Liver (tissue), 9 donors: Measurements from ENCODE around the gene PARD3. TPM values are rescaled to one million over a fixed set of nuclear protein-coding genes. Genes with fewer than 3 reads are reported as not detected.

ENCODE experiments used
- DNase-seq: peaks from one replicate; pipeline ENCODE4 v3.0.0-alpha.2; 2017; ENCODE audit warnings: low spot score
- H3K27ac ChIP-seq, 2 donors: one replicate each; pipeline ENCODE4 v1.7.0; 2013; ENCODE audit warnings: inconsistent platforms in 2 of 2, low read length in 2 of 2, control low read depth in 1 of 2, low read depth in 1 of 2, mild to moderate bottlenecking in 1 of 2
- H3K27me3 ChIP-seq, 4 donors: one replicate each; pipeline versions ENCODE4 v1.6.1 to v1.7.0; 2013; ENCODE audit warnings: low read length in 3 of 4, inconsistent platforms in 1 of 4, mild to moderate bottlenecking in 1 of 4, moderate library complexity in 1 of 4; ENCODE audit not compliant: control insufficient read depth in 4 of 4, insufficient read depth in 4 of 4
- H3K36me3 ChIP-seq, 4 donors: one replicate each; pipeline versions ENCODE4 v1.6.1 to v1.7.0; 2013; ENCODE audit warnings: low read length in 3 of 4, mild to moderate bottlenecking in 3 of 4, low read depth in 1 of 4, moderate library complexity in 1 of 4; ENCODE audit not compliant: control insufficient read depth in 4 of 4, insufficient read depth in 3 of 4
- H3K4me1 ChIP-seq, 4 donors: one replicate each; pipeline versions ENCODE4 v1.6.1 to v1.7.0; 2013; ENCODE audit warnings: low read length in 3 of 4, mild to moderate bottlenecking in 3 of 4, moderate library complexity in 1 of 4; ENCODE audit not compliant: control insufficient read depth in 4 of 4, insufficient read depth in 4 of 4
- H3K4me3 ChIP-seq, 3 donors: one replicate each; pipeline versions ENCODE4 v1.6.1 to v1.7.0; 2013; ENCODE audit warnings: low read length in 3 of 3, control low read depth in 1 of 3, low read depth in 1 of 3, mild to moderate bottlenecking in 1 of 3
- H3K9ac ChIP-seq, 2 donors: one replicate each; pipeline ENCODE4 v1.7.0; 2013; ENCODE audit warnings: low read length in 2 of 2, mild to moderate bottlenecking in 2 of 2, moderate library complexity in 2 of 2, control low read depth in 1 of 2, low read depth in 1 of 2
- H3K9me3 ChIP-seq, 4 donors: one replicate each; pipeline versions ENCODE4 v1.6.1 to v1.7.0; 2013; ENCODE audit warnings: low read length in 3 of 4; ENCODE audit not compliant: control insufficient read depth in 4 of 4
- ATF3 ChIP-seq: IDR thresholded peaks from 2 replicates; pipeline ENCODE4 v1.6.1; 2016; ENCODE audit warnings: antibody characterized with exemption
- EGR1 ChIP-seq, 2 donors: IDR thresholded peaks; 2 replicates each; pipeline ENCODE4 v1.6.1; 2016 to 2018; ENCODE audit warnings: antibody characterized with exemption in 2 of 2, low read depth in 2 of 2
- FOXA1 ChIP-seq: IDR thresholded peaks from 2 replicates; pipeline ENCODE4 v1.6.1; 2016; ENCODE audit warnings: antibody characterized with exemption
- FOXA2 ChIP-seq: IDR thresholded peaks from 2 replicates; pipeline ENCODE4 v1.6.1; 2016; ENCODE audit warnings: antibody characterized with exemption
- GABPA ChIP-seq, 2 donors: IDR thresholded peaks in 1 of 2; conservative IDR thresholded peaks in 1 of 2; 2 replicates each; pipeline ENCODE4 v1.6.1; 2016; ENCODE audit warnings: antibody characterized with exemption in 2 of 2, mild to moderate bottlenecking in 1 of 2, moderate library complexity in 1 of 2
- HNF4A ChIP-seq, 2 donors: conservative IDR thresholded peaks; 2 replicates each; pipeline ENCODE4 v1.6.1; 2016; ENCODE audit warnings: antibody characterized with exemption in 2 of 2, mild to moderate bottlenecking in 2 of 2
- HNF4G ChIP-seq: IDR thresholded peaks from 2 replicates; pipeline ENCODE4 v1.6.1; 2016; ENCODE audit warnings: antibody characterized with exemption
- JUND ChIP-seq, 2 donors: IDR thresholded peaks; 2 replicates each; pipeline ENCODE4 v1.6.1; 2016; ENCODE audit warnings: antibody characterized with exemption in 2 of 2
- MAX ChIP-seq: IDR thresholded peaks from 2 replicates; pipeline ENCODE4 v1.6.1; 2016; ENCODE audit warnings: antibody characterized with exemption
- RAD21 ChIP-seq, 2 donors: IDR thresholded peaks; 2 replicates each; pipeline ENCODE4 v1.6.1; 2016; ENCODE audit warnings: antibody characterized with exemption in 2 of 2, mild to moderate bottlenecking in 2 of 2
- REST ChIP-seq: IDR thresholded peaks from 2 replicates; pipeline ENCODE4 v1.6.1; 2016; ENCODE audit warnings: antibody characterized with exemption, mild to moderate bottlenecking
- RXRA ChIP-seq, 2 donors: IDR thresholded peaks; 2 replicates each; pipeline ENCODE4 v1.6.1; 2017 to 2018; ENCODE audit warnings: antibody characterized with exemption in 2 of 2, mild to moderate bottlenecking in 1 of 2
- SP1 ChIP-seq: IDR thresholded peaks from 2 replicates; pipeline ENCODE4 v1.6.1; 2018; ENCODE audit warnings: antibody characterized with exemption, mild to moderate bottlenecking
- TAF1 ChIP-seq: conservative IDR thresholded peaks from 2 replicates; pipeline ENCODE4 v1.6.1; 2016; ENCODE audit warnings: antibody characterized with exemption, mild to moderate bottlenecking
- YY1 ChIP-seq: IDR thresholded peaks from 2 replicates; pipeline ENCODE4 v1.6.1; 2016; ENCODE audit warnings: antibody characterized with exemption, mild to moderate bottlenecking
- ZBTB33 ChIP-seq: IDR thresholded peaks from 2 replicates; pipeline ENCODE4 v1.6.1; 2016; ENCODE audit warnings: antibody characterized with exemption
- WGBS: extraction: QIAGEN DNeasy Blood & Tissue Kit; methylation state at CpG from one replicate; pipeline ENCODE4 v1.1.7; 2013; 5-methylcytosine and 5-hydroxymethylcytosine counted together
- polyA plus RNA-seq, 2 donors: library from polyadenylated mRNA; stranded (reverse) in 1 of 2; unstranded in 1 of 2; fragments of 200-250 nt in 1 of 2; fragments of >200 nt in 1 of 2; fragmentation: Nextera tagmentation in 1 of 2; extraction: Ambion mirVana in 1 of 2; gene quantifications; one replicate each; pipeline versions ENCODE4 v1.2.1 to v1.2.3, GENCODE V29; 2013 to 2015
- total RNA-seq, 2 donors: library from RNA; depleted of rRNA; stranded (reverse); fragments of >200 nt; gene quantifications; one replicate each; pipeline ENCODE4 v1.2.3, GENCODE V29; 2014
- donor health status: healthy.
- donor health status: healthy.
- donor health status: healthy.
- donor health status: healthy.
- donor health status: healthy.

Gene PARD3
- total and polyA plus RNA-seq, 4 donors: 12.3 to 43.8 (median 13.5) TPM

- WGBS: 83% methylated on average over 6 of the region's 6 CpGs
- Histone ChIP-seq H3K9me3 (no peaks in the 10 kb centered on the region), H3K9ac (no peak overlapping the region), H3K4me1 (peaks cover 6 to 13% (median 12%) of the 10 kb centered on the region in 4 donors), H3K27ac (no peak overlapping the region), H3K36me3 (no peaks in the 10 kb centered on the region), H3K4me3 (no peak overlapping the region), H3K27me3 (no peaks in the 10 kb centered on the region)
- TF ChIP-seq REST: no peak
- no peak for TF ChIP-seq FOXA2
- no peak for TF ChIP-seq RAD21 (IDR thresholded peaks at IDR 0.05)
- no peak for TF ChIP-seq SP1
- no peak for DNase-seq
These were observed 247.3 kb downstream of the PARD3 start for GRCh38 chr10:34567659-34568253.

GRCh38 chr10:34565934-34566333 is 249.2 kb downstream of the PARD3 start:
- peaks cover 9 to 13% (median 12%) of the 10 kb centered on the region in 4 donors for H3K4me1 ChIP-seq
- WGBS: 24% methylated on average over 3 of the region's 3 CpGs
- H3K9me3 ChIP-seq: no peaks in the 10 kb centered on the region
- TF ChIP-seq ZBTB33 (no peak), EGR1 (IDR thresholded peaks at IDR 0.05; ENCODE audit: low read depth in 2 of 2) (no peak), MAX (peak; percentile 23), ATF3 (no peak), FOXA2 (peak; percentile 66), HNF4G (no peak), TAF1 (no peak), RXRA (IDR thresholded peaks at IDR 0.05) (peak; percentile 44 to 49), REST (no peak), GABPA (IDR thresholded peaks at IDR 0.05 in 1 of 2, conservative IDR thresholded peaks at IDR 0.05 in 1 of 2) (no peak), HNF4A (conservative IDR thresholded peaks at IDR 0.05) (peak; percentile 31 to 51), RAD21 (IDR thresholded peaks at IDR 0.05) (peak in 1 of 2 donors; percentile 41), JUND (IDR thresholded peaks at IDR 0.05) (no peak), FOXA1 (peak; percentile 45), YY1 (peak; percentile 52)
- no peaks in the 10 kb centered on the region for H3K27me3 ChIP-seq
- H3K27ac ChIP-seq: no peak overlapping the region
- H3K36me3 ChIP-seq: no peaks in the 10 kb centered on the region
- H3K4me3 ChIP-seq: no peak overlapping the region
- no peak overlapping the region for H3K9ac ChIP-seq
- no peak for DNase-seq
